ENCODE data around the gene ANKRD9.
A peak's percentile ranks its signal among the peaks of the same experiment; 100 is the strongest.

ANKRD9 gene

DNA sequence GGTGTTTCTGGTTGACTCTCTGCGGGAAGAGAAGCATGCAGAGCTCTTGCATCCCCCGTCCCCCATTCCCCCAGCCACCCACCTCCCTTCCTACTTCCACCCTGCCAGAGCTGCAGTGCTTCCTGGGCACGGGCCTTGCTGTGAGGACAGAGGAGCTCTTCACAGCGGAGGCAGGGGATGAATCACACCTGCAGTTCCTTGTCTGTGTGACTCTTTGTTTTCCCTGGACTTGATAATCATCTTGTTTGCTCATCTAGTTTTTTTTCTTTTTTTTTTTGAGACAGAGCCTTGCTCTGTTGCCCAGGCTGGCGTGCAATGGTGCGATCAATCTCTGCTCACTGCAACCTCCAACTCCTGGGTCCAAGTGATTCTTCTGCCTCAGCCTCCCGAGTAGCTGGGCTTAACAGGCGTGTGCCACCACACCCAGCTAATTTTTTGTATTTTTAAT, 27.8 kb downstream of the ANKRD9 start:
- Histone ChIP-seq H3K36me3 (peaks cover 40% of the 10 kb centered on the region), H3K27ac (no peak overlapping the region), H3K4me3 (ENCODE audit: low read depth in 1 of 2, low read length in 1 of 2) (no peak overlapping the region), H3K4me1 (ENCODE audit: control insufficient read depth in 1 of 2, insufficient read depth in 1 of 2, low read depth in 1 of 2, low read length in 1 of 2) (no peaks in the 10 kb centered on the region), H3K9me3 (no peaks in the 10 kb centered on the region), H3K27me3 (no peaks in the 10 kb centered on the region)
- TF ChIP-seq, protein P1, sequence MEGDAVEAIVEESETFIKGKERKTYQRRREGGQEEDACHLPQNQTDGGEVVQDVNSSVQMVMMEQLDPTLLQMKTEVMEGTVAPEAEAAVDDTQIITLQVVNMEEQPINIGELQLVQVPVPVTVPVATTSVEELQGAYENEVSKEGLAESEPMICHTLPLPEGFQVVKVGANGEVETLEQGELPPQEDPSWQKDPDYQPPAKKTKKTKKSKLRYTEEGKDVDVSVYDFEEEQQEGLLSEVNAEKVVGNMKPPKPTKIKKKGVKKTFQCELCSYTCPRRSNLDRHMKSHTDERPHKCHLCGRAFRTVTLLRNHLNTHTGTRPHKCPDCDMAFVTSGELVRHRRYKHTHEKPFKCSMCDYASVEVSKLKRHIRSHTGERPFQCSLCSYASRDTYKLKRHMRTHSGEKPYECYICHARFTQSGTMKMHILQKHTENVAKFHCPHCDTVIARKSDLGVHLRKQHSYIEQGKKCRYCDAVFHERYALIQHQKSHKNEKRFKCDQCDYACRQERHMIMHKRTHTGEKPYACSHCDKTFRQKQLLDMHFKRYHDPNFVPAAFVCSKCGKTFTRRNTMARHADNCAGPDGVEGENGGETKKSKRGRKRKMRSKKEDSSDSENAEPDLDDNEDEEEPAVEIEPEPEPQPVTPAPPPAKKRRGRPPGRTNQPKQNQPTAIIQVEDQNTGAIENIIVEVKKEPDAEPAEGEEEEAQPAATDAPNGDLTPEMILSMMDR (IDR thresholded peaks at IDR 0.05), result no peak

- H3K4me3 ChIP-seq (ENCODE audit: low read depth in 1 of 2, low read length in 1 of 2), result no peak overlapping the region
- peaks cover 38% of the 10 kb centered on the region for H3K36me3 ChIP-seq
- no peak overlapping the region for H3K27ac ChIP-seq
- no peaks in the 10 kb centered on the region for H3K9me3 ChIP-seq
- TF ChIP-seq, protein P1 (IDR thresholded peaks at IDR 0.05), result no peak
- H3K4me1 ChIP-seq (ENCODE audit: control insufficient read depth in 1 of 2, insufficient read depth in 1 of 2, low read depth in 1 of 2, low read length in 1 of 2), result no peaks in the 10 kb centered on the region
- no peaks in the 10 kb centered on the region for H3K27me3 ChIP-seq
Observed at GRCh38 chr14:102481371-102481770, 28.2 kb downstream of the ANKRD9 start.

- Histone ChIP-seq H3K27me3 (no peaks in the 10 kb centered on the region), H3K9me3 (no peaks in the 10 kb centered on the region), H3K4me1 (ENCODE audit: control insufficient read depth in 1 of 2, insufficient read depth in 1 of 2, low read depth in 1 of 2, low read length in 1 of 2) (no peaks in the 10 kb centered on the region), H3K4me3 (ENCODE audit: low read depth in 1 of 2, low read length in 1 of 2) (no peak overlapping the region), H3K27ac (peak overlapping the region; percentile 60), H3K36me3 (peaks cover 37% of the 10 kb centered on the region)
- TF ChIP-seq, protein P1 (IDR thresholded peaks at IDR 0.05), result no peak
Observed at GRCh38 chr14:102479777-102480176, 29.8 kb downstream of the ANKRD9 start.

DNA sequence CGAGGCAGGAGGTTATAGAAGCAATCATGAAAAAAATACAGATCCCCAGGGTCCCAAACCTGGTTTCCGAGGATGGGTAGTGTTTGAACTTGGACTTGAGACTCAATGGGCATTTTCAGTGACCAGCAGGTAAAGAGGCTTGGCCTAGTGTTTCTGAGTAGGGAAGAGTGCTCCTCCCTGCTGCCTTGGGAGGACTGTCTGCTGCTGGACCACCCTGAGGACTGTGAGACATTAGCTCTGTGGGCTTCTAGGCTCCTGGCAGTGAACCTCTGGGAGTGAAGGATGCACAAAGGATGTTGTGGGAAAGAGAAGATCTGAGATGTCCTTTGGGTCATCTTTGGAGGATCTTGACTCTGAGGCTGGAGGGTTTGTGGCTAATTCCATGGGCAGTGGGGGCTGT, 30.5 kb downstream of the ANKRD9 start:
- Histone ChIP-seq H3K4me1 (ENCODE audit: control insufficient read depth in 1 of 2, insufficient read depth in 1 of 2, low read depth in 1 of 2, low read length in 1 of 2) (no peaks in the 10 kb centered on the region), H3K9me3 (no peaks in the 10 kb centered on the region), H3K36me3 (peaks cover 37% of the 10 kb centered on the region), H3K27me3 (no peaks in the 10 kb centered on the region), H3K27ac (peak overlapping the region; percentile 60), H3K4me3 (ENCODE audit: low read depth in 1 of 2, low read length in 1 of 2) (no peak overlapping the region)
- TF ChIP-seq, protein P1 (IDR thresholded peaks at IDR 0.05), result no peak

- TF ChIP-seq, protein P1 (IDR thresholded peaks at IDR 0.05), result no peak
- Histone ChIP-seq H3K4me1 (ENCODE audit: control insufficient read depth in 1 of 2, insufficient read depth in 1 of 2, low read depth in 1 of 2, low read length in 1 of 2) (peaks cover 10 to 12% of the 10 kb centered on the region in 2 experiments), H3K36me3 (peaks cover 51% of the 10 kb centered on the region), H3K27ac (no peak overlapping the region), H3K9me3 (no peaks in the 10 kb centered on the region), H3K27me3 (no peaks in the 10 kb centered on the region), H3K4me3 (ENCODE audit: low read depth in 1 of 2, low read length in 1 of 2) (no peak overlapping the region)
Observed at GRCh38 chr14:102474934-102475333, 34.6 kb downstream of the ANKRD9 start.

DNA sequence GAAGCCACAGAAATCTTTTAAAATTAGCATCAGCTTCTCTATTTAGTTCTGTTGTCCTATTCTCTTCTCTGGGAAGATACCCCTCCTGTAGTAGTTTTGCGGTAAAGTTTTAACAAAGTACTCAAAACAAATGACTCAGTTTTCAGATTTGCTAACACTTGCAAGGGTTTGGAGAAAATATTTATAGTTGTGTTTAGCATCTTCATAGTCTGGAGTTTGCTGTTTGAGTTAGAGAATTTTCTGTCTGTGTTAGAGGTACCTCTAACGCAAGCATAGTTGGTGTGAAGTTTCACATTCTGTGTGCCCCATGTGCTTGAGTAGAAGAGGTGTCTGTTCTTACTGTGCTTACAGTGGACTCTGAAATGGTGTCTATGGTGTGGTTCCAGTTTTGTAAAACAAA, 36.0 kb downstream of the ANKRD9 start:
- H3K27me3 ChIP-seq, result no peaks in the 10 kb centered on the region
- H3K36me3 ChIP-seq, result peaks cover 54% of the 10 kb centered on the region
- peaks cover 10 to 12% of the 10 kb centered on the region in 2 experiments for H3K4me1 ChIP-seq (ENCODE audit: control insufficient read depth in 1 of 2, insufficient read depth in 1 of 2, low read depth in 1 of 2, low read length in 1 of 2)
- H3K4me3 ChIP-seq (ENCODE audit: low read depth in 1 of 2, low read length in 1 of 2), result no peak overlapping the region
- H3K27ac ChIP-seq, result no peak overlapping the region
- no peaks in the 10 kb centered on the region for H3K9me3 ChIP-seq
- TF ChIP-seq, protein P1 (IDR thresholded peaks at IDR 0.05), result no peak
